HK-2 (cell line): Measurements from ENCODE around the gene RPL7L1.
A peak's percentile ranks its signal among the peaks of the same experiment; 100 is the strongest.

Source experiments
- DNase-seq: peaks from one replicate; pipeline ENCODE4 v3.0.0-alpha.2; 2018; ENCODE audit not compliant: unreplicated experiment

RPL7L1 gene

DNA sequence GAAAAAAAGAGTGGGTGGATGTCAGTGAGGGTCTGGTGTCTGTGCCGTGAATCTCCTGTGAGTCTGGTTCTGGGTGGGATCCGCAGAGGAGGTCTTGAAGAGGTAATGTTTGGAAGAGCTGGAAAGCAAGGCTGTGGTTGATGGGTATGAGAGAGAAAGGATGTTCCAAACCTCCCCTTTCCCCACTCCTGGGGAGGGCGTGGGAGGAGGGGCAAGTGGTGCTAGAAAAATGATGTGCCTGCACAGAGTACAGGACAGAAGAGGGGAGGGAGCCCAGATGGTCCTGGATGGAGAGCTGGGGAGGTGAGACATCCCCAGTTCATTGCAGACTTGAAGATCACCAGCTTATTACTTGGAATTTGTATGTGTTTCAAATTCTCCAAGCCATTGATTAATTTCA is 53.0 kb downstream of the RPL7L1 start:
- no peak for DNase-seq

DNA sequence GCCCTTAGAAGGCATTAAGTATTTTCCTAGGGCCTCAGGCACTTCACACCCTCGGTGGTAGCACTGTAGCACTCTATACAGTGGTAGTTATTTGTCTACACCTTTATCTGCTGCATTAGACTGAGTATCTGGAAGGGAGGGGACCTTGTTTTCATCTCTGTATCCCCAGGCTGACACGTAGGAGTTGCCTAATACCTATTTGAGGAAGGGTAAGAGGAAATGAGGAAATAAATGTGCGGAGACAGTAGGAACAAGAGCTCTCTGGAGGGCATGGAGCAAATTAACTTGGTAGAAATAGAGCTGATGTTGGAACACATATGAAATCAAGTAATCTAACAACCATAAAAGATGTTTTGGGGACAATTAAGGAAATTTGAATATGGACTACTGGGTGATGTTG is 53.8 kb downstream of the RPL7L1 start:
- no peak for DNase-seq

DNA sequence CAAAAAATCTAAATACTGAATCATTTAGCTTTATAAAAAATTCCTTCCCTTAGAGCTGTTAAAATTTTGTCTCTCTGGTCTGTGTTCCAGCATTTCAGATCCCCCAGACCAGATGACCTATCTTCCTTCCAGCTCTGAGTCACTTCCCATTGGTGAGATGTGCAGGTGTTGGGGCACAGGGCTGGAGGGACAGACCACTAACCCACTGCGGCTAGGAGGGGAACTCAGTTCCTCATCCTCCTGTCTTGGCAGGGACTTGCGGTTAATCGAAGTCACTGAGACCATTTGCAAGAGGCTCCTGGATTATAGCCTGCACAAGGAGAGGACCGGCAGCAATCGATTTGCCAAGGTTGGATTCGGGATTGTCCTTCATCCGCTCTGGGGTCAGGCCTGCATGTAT is 55.9 kb downstream of the RPL7L1 start:
- no peak for DNase-seq

DNA sequence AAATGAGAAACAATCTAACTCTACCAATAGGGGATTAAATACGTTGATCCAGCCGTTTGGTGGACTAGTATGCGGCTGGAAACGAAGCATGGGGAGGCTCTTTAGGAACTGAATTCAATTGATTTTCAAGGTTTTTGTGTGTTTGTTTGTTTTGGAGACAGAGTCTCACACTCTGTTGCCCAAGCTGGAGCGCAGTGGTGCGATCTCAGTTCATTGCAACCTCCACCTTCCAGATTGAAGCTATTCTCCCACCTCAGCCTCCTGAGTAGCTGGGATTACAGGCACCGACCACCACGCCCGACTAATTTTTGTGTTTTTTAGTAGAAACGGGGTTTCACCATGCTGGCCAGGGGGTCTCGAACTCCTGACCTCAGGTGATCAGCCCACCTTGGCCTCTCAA is 57.0 kb downstream of the RPL7L1 start:
- DNase-seq, result no peak

DNA sequence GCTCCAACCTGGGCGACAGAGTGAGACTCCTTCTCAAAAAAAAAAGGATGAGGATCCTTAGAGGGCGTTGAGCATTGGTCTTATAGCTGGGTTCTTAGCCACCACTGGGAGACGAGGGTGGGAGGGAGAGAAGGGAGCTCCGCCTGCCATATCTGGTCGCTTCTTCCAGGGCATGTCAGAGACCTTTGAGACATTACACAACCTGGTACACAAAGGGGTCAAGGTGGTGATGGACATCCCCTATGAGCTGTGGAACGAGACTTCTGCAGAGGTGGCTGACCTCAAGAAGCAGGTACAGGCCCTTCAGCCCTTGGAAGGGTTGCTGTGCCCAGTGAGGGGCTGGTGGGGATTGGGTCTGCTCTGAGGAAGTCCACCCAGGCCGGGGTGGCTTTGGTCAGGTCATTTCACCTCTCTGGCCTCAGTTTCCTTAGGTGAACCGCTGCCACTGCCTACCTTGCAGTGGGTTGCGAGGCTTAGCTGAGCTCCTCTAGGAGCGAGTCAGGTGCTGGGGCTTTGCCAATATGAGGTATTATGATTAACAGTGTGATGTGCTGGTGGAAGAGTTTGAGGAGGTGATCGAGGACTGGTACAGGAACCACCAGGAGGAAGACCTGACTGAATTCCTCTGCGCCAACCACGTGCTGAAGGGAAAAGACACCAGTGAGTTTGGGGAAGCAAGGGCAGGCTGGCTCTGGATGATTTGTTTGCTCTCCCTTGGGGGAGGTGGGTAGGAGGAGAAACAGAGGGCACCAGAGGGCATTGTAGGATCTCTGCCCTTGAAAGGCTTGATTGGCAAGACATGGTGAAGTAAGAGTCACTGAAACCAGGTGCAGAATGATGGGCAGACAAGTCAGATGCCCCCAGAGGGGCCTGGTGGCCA is 58.4 kb downstream of the RPL7L1 start:
- peak; percentile 24 for DNase-seq

DNA sequence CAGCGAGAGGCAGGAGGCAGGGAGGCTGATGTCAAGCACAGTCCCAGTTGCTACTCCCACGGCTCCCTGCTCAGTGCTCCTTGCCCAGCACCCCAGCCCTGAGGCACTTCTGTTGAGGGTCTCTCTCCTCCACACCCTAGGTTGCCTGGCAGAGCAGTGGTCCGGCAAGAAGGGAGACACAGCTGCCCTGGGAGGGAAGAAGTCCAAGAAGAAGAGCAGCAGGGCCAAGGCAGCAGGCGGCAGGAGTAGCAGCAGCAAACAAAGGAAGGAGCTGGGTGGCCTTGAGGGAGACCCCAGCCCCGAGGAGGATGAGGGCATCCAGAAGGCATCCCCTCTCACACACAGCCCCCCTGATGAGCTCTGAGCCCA is 59.0 kb downstream of the RPL7L1 start:
- no peak for DNase-seq

DNA sequence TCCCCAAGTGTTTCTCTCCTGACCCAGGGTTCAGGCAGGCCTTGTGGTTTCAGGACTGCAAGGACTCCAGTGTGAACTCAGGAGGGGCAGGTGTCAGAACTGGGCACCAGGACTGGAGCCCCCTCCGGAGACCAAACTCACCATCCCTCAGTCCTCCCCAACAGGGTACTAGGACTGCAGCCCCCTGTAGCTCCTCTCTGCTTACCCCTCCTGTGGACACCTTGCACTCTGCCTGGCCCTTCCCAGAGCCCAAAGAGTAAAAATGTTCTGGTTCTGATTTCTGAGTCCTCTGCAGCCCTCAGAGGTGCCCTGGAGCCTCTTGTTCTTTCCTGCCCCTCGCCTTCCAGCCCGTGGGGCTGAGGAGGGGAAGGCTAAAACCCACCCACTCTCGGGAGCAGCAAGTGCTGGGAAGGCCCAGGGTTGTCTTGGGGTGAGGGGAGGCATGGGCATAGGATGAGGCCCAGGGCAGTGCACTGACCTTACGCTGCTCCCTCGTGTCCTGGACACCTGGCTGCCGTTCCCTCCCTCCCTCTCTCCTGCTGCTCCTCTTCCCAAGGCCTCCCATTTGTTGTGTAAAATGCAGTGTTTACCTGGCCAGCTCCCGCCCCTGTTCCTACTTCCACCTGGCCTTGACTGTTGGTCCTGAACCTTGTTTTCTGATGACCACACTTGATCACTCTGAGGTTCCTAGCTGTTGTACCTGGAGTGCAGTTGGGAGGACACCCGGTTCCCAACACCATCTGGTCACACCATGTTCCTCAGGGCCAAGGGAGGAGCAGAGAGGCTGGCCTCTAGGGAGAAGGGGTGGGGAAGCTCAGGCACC is 59.8 kb downstream of the RPL7L1 start:
- DNase-seq, result no peak
